ENCODE results near the gene NF1. TPM values are rescaled to one million over a fixed set of nuclear protein-coding genes. Genes with fewer than 3 reads are reported as not detected.

NF1 gene
- total and polyA plus RNA-seq, 2 of the 13 experiments (the other 11 are each of a cell fraction or from before 2014, with no cell fraction given), result 21.5 to 26.5 TPM

GRCh38 chr17:31416503-31416923, 321.7 kb downstream of the NF1 start (continued):
- TF ChIP-seq ZNF101 (CRISPR knock-in tag; IDR thresholded peaks at IDR 0.05; ENCODE audit: borderline replicate concordance, low read depth) (no peak), KLF15 (CRISPR knock-in tag; IDR thresholded peaks at IDR 0.05; ENCODE audit: borderline replicate concordance) (no peak), ZNF552 (CRISPR knock-in tag; IDR thresholded peaks at IDR 0.05; ENCODE audit: borderline replicate concordance) (no peak), GATAD2A (CRISPR knock-in tag; IDR thresholded peaks at IDR 0.05) (peak; percentile 33; the same call in 1 of the 2 replicates), ZNF501 (CRISPR knock-in tag; IDR thresholded peaks at IDR 0.05) (no peak), ZNF589 (CRISPR knock-in tag; conservative IDR thresholded peaks at IDR 0.05) (no peak), KLF9 (CRISPR knock-in tag; IDR thresholded peaks at IDR 0.05; ENCODE audit: low read depth) (no peak), ZFP62 (CRISPR knock-in tag; IDR thresholded peaks at IDR 0.05) (no peak), ZHX2 (IDR thresholded peaks at IDR 0.05; ENCODE audit: low read depth) (no peak), ZHX2 (CRISPR knock-in tag; IDR thresholded peaks at IDR 0.05; ENCODE audit: borderline replicate concordance) (no peak), MIER3 (CRISPR knock-in tag; IDR thresholded peaks at IDR 0.05; ENCODE audit: borderline replicate concordance) (no peak), ZBTB46 (CRISPR knock-in tag; IDR thresholded peaks at IDR 0.05; ENCODE audit: borderline replicate concordance) (no peak), SMAD1 (CRISPR knock-in tag; IDR thresholded peaks at IDR 0.05; ENCODE audit: borderline replicate concordance, low read depth) (no peak), ZSCAN9 (CRISPR knock-in tag; IDR thresholded peaks at IDR 0.05; ENCODE audit: borderline replicate concordance) (no peak), RNF219 (CRISPR knock-in tag; IDR thresholded peaks at IDR 0.05) (no peak), ZSCAN30 (CRISPR knock-in tag; IDR thresholded peaks at IDR 0.05) (no peak), NFATC3 (CRISPR knock-in tag; IDR thresholded peaks at IDR 0.05) (no peak), ZKSCAN1 (IDR thresholded peaks at IDR 0.05; ENCODE audit: low read length) (no peak), ZNF740 (CRISPR knock-in tag; IDR thresholded peaks at IDR 0.05) (no peak)
